ENCODE data around the gene ARHGEF1.

Gene ARHGEF1

GRCh38 chr19:41941410-41942202, 58.6 kb downstream of the ARHGEF1 start:
- DNase-seq (ENCODE audit: low read depth), result no peak
- TF ChIP-seq CTCF (IDR thresholded peaks at IDR 0.05; ENCODE audit: low read depth, low read length) (no peak), MYC (IDR thresholded peaks at IDR 0.05; ENCODE audit: low read depth, low read length) (no peak), POLR2A (IDR thresholded peaks at IDR 0.05; ENCODE audit: extremely low read depth, insufficient read length) (no peak)
- TF ChIP-seq, protein P1, sequence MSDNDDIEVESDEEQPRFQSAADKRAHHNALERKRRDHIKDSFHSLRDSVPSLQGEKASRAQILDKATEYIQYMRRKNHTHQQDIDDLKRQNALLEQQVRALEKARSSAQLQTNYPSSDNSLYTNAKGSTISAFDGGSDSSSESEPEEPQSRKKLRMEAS (IDR thresholded peaks at IDR 0.05; ENCODE audit: low read depth, low read length), result no peak
- no peak overlapping the region for H3K4me3 ChIP-seq (ENCODE audit: low read depth, low read length)

GRCh38 chr19:41944336-41944735, 61.4 kb downstream of the ARHGEF1 start:
- DNase-seq (ENCODE audit: low read depth), result no peak
- H3K4me3 ChIP-seq (ENCODE audit: low read depth, low read length), result no peak overlapping the region
- TF ChIP-seq POLR2A (IDR thresholded peaks at IDR 0.05; ENCODE audit: extremely low read depth, insufficient read length) (no peak), MYC (IDR thresholded peaks at IDR 0.05; ENCODE audit: low read depth, low read length) (no peak), CTCF (IDR thresholded peaks at IDR 0.05; ENCODE audit: low read depth, low read length) (no peak)
- TF ChIP-seq, protein P1 (IDR thresholded peaks at IDR 0.05; ENCODE audit: low read depth, low read length), result no peak

DNA sequence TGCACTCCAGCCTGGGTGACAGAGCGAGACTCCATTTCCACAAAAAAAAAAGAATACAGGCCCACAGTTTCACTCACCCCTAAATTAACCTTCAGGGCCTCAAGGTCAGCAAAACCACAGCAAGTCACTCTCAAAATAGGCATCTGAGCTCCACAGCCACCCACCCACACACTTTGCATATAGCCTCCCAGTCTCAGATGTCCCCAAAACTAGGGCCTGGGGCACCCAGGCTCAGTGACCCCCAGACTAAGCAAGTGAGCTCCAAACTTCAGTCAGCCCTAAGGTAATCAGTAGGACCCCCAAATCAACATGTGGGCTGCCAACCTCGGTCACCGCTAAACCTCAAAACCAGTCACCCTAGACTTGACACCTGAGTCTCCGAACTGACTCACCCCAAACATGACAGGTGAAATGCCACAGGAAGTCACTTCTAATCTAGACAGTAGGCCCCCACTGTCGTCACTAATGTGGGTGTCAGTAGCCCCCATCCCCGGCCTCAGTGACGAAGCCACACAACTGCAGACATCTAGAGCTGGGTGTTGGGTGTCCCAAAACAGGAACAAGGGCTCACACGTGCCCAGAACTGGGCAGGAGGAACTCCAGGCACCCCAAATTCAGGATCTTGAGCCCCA, 62.3 kb downstream of the ARHGEF1 start:
- no peak overlapping the region for H3K4me3 ChIP-seq (ENCODE audit: low read depth, low read length)
- DNase-seq (ENCODE audit: low read depth), result no peak
- TF ChIP-seq CTCF (IDR thresholded peaks at IDR 0.05; ENCODE audit: low read depth, low read length) (no peak), POLR2A (IDR thresholded peaks at IDR 0.05; ENCODE audit: extremely low read depth, insufficient read length) (no peak), MYC (IDR thresholded peaks at IDR 0.05; ENCODE audit: low read depth, low read length) (no peak)

- no peak overlapping the region for H3K4me3 ChIP-seq (ENCODE audit: low read depth, low read length)
- TF ChIP-seq, protein P1 (IDR thresholded peaks at IDR 0.05; ENCODE audit: low read depth, low read length), result no peak
- TF ChIP-seq MYC (IDR thresholded peaks at IDR 0.05; ENCODE audit: low read depth, low read length) (no peak), POLR2A (IDR thresholded peaks at IDR 0.05; ENCODE audit: extremely low read depth, insufficient read length) (no peak), CTCF (IDR thresholded peaks at IDR 0.05; ENCODE audit: low read depth, low read length) (no peak)
- no peak for DNase-seq (ENCODE audit: low read depth)
Observed at GRCh38 chr19:41947091-41947490, 64.1 kb downstream of the ARHGEF1 start.

GRCh38 chr19:41951686-41952172, 68.7 kb downstream of the ARHGEF1 start:
- peak; percentile 89 for TF ChIP-seq CTCF (IDR thresholded peaks at IDR 0.05; ENCODE audit: low read depth, low read length)
- TF ChIP-seq, protein P1 (IDR thresholded peaks at IDR 0.05; ENCODE audit: low read depth, low read length), result no peak
- no peak overlapping the region for H3K4me3 ChIP-seq (ENCODE audit: low read depth, low read length)
- DNase-seq (ENCODE audit: low read depth), result peak; percentile 65
